Keratinocyte (primary cell): ENCODE measurements around the gene VSIG4.

Experiments
- CTCF ChIP-seq, 3 experiments: IDR thresholded peaks in 1 of 3; conservative IDR thresholded peaks in 1 of 3; optimal IDR thresholded peaks in 1 of 3; 2 replicates in 2 of 3; 3 replicates in 1 of 3; pipeline versions ENCODE3 to v1.5.1; 2011; ENCODE audit warnings: low read length in 3 of 3, mild to moderate bottlenecking in 3 of 3, moderate library complexity in 2 of 3, control low read depth in 1 of 3, inconsistent platforms in 1 of 3; ENCODE audit not compliant: insufficient read depth in 2 of 3; ENCODE audit errors: extremely low read depth in 1 of 3
- EZH2 ChIP-seq: IDR thresholded peaks from one replicate; pipeline ENCODE4 v1.6.1; 2012; ENCODE audit warnings: inconsistent platforms, mild to moderate bottlenecking, low read length, moderate library complexity

- TF ChIP-seq CTCF (optimal IDR thresholded peaks at IDR 0.05 in 1 of 3, IDR thresholded peaks at IDR 0.05 in 1 of 3, conservative IDR thresholded peaks at IDR 0.05 in 1 of 3; ENCODE audit: extremely low read depth in 1 of 3, insufficient read depth in 2 of 3, low read length in 3 of 3): no peak
- no peak for TF ChIP-seq EZH2
Observed at GRCh38 chrX:66045894-66046293, 6.0 kb upstream of the VSIG4 start.
